Ishikawa (cell line): ENCODE measurements around the gene NPC1.

Source experiments
- CEBPB ChIP-seq: IDR thresholded peaks from 2 replicates; pipeline ENCODE4 v1.6.1; 2012
- CREB1 ChIP-seq: IDR thresholded peaks from 2 replicates; pipeline ENCODE4 v1.6.1; 2012; ENCODE audit warnings: low read depth
- EGR1 ChIP-seq: IDR thresholded peaks from 2 replicates; pipeline ENCODE4 v1.6.1; 2012
- EP300 ChIP-seq: IDR thresholded peaks from 2 replicates; pipeline ENCODE4 v1.6.1; 2012; ENCODE audit warnings: borderline replicate concordance
- RAD21 ChIP-seq: IDR thresholded peaks from 2 replicates; pipeline ENCODE4 v1.6.1; 2012; ENCODE audit warnings: low read depth
- TEAD4 ChIP-seq: IDR thresholded peaks from 2 replicates; pipeline ENCODE4 v1.6.1; 2012
- ZBTB7A ChIP-seq: IDR thresholded peaks from 2 replicates; pipeline ENCODE4 v1.6.1; 2012; ENCODE audit warnings: low read depth
- TF ChIP-seq, protein P1 (sequence below): IDR thresholded peaks from 2 replicates; pipeline ENCODE4 v1.6.1; 2012; ENCODE audit warnings: low read depth, mild to moderate bottlenecking
- TF ChIP-seq, protein P2 (sequence below): IDR thresholded peaks from 2 replicates; pipeline ENCODE4 v1.6.1; 2012
- TF ChIP-seq, protein P3 (sequence below): IDR thresholded peaks from 2 replicates; pipeline ENCODE4 v1.6.1; 2012

DNA sequence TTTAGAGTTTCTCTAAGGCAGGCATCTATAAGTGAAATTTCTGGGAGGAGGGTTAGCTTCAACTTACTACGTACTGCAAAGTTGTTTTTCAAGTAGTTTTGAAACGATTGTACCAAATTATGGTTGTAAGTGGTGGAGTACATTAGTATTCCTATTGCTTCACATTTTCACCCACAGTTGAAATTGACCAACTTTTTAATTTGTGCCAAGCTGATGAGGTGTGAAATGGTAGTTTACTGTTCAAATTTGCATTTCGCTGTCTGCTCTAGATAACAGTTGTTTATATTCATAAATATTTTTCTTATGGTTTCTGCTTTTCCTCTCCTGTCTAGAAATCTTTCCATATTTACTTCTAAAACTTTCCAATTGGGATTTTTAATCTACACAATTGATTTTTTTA is 18.6 kb downstream of the NPC1 start:
- no peak for TF ChIP-seq TEAD4
- no peak for TF ChIP-seq EP300
- TF ChIP-seq, protein P1, sequence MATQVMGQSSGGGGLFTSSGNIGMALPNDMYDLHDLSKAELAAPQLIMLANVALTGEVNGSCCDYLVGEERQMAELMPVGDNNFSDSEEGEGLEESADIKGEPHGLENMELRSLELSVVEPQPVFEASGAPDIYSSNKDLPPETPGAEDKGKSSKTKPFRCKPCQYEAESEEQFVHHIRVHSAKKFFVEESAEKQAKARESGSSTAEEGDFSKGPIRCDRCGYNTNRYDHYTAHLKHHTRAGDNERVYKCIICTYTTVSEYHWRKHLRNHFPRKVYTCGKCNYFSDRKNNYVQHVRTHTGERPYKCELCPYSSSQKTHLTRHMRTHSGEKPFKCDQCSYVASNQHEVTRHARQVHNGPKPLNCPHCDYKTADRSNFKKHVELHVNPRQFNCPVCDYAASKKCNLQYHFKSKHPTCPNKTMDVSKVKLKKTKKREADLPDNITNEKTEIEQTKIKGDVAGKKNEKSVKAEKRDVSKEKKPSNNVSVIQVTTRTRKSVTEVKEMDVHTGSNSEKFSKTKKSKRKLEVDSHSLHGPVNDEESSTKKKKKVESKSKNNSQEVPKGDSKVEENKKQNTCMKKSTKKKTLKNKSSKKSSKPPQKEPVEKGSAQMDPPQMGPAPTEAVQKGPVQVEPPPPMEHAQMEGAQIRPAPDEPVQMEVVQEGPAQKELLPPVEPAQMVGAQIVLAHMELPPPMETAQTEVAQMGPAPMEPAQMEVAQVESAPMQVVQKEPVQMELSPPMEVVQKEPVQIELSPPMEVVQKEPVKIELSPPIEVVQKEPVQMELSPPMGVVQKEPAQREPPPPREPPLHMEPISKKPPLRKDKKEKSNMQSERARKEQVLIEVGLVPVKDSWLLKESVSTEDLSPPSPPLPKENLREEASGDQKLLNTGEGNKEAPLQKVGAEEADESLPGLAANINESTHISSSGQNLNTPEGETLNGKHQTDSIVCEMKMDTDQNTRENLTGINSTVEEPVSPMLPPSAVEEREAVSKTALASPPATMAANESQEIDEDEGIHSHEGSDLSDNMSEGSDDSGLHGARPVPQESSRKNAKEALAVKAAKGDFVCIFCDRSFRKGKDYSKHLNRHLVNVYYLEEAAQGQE: no peak
- TF ChIP-seq RAD21: no peak
- no peak for TF ChIP-seq EGR1
- TF ChIP-seq CEBPB: no peak
- no peak for TF ChIP-seq ZBTB7A
- TF ChIP-seq, protein P2, sequence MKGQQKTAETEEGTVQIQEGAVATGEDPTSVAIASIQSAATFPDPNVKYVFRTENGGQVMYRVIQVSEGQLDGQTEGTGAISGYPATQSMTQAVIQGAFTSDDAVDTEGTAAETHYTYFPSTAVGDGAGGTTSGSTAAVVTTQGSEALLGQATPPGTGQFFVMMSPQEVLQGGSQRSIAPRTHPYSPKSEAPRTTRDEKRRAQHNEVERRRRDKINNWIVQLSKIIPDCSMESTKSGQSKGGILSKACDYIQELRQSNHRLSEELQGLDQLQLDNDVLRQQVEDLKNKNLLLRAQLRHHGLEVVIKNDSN: no peak
- TF ChIP-seq, protein P3, sequence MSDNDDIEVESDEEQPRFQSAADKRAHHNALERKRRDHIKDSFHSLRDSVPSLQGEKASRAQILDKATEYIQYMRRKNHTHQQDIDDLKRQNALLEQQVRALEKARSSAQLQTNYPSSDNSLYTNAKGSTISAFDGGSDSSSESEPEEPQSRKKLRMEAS: no peak
- TF ChIP-seq CREB1: no peak
